Tibial nerve (tissue), 4 donors: Measurements from ENCODE around the gene PARD3B.

ENCODE experiments used
- CTCF ChIP-seq, 5 experiments: fragments of 200-600 bp in 3 of 5; fragments of 450-650 bp in 2 of 5; sonication (generic) in 3 of 5; IDR thresholded peaks; one replicate each; pipeline ENCODE4 v1.5.1; 2016 to 2019; ENCODE audit warnings: antibody characterized with exemption in 5 of 5, mild to moderate bottlenecking in 3 of 5, moderate library complexity in 2 of 5
- EP300 ChIP-seq, 2 donors: sonication (generic); formaldehyde crosslinking; IDR thresholded peaks; one replicate each; pipeline ENCODE4 v1.6.1; 2017; ENCODE audit warnings: antibody characterized with exemption in 2 of 2, mild to moderate bottlenecking in 1 of 2
- POLR2A ChIP-seq, 2 donors: fragments of 450-650 bp; IDR thresholded peaks; one replicate each; pipeline ENCODE4 v1.6.1; 2017; ENCODE audit warnings: antibody characterized with exemption in 2 of 2, mild to moderate bottlenecking in 2 of 2, moderate library complexity in 2 of 2

- TF ChIP-seq EP300 (IDR thresholded peaks at IDR 0.05) (no peak), CTCF (IDR thresholded peaks at IDR 0.05) (no peak), POLR2A (IDR thresholded peaks at IDR 0.05) (no peak)
Measured at GRCh38 chr2:205115511-205115910, 570.2 kb downstream of the PARD3B start.
